DND-41 (cell line): ENCODE measurements around the gene NUTM2B.
"Not testable (repeated sequence)": the region's sequence is repeated elsewhere in the genome, so short reads cannot be mapped to it uniquely, and the experiment has no call there.

Experiments used
- ATAC-seq: fragments of 200-7000 bp; cut with Tn5 transposase; 3 replicates; pipeline ENCODE4 v1.9.1; 2021; ENCODE audit warnings: low read depth; ENCODE audit not compliant: insufficient read depth
- DNase-seq: peaks from one replicate; pipeline ENCODE4 v3.0.0-alpha.2; 2020
- H2AFZ ChIP-seq: 2 replicates; pipeline ENCODE4 v1.6.0; 2012; ENCODE audit warnings: low read depth, low read length
- H3K27ac ChIP-seq: 2 replicates; pipeline ENCODE4 v1.5.1; 2012; ENCODE audit warnings: low read length, inconsistent platforms
- H3K27me3 ChIP-seq: fragments of 200-600 bp; sonication (generic); 2 replicates; pipeline ENCODE4 v1.6.0; 2012; ENCODE audit warnings: low read length, mild to moderate bottlenecking, inconsistent platforms; ENCODE audit not compliant: insufficient read depth, poor library complexity
- H3K36me3 ChIP-seq: 2 replicates; pipeline ENCODE4 v1.5.1; 2012; ENCODE audit warnings: low read length, inconsistent platforms; ENCODE audit not compliant: insufficient read depth
- H3K4me1 ChIP-seq: 2 replicates; pipeline ENCODE4 v1.5.1; 2012; ENCODE audit warnings: mild to moderate bottlenecking, low read length; ENCODE audit not compliant: insufficient read depth
- H3K4me2 ChIP-seq: 2 replicates; pipeline ENCODE4 v1.6.0; 2012; ENCODE audit warnings: mild to moderate bottlenecking, moderate library complexity, low read length, inconsistent platforms; ENCODE audit not compliant: insufficient read depth
- H3K4me3 ChIP-seq, 2 experiments: fragments of 200-600 bp in 1 of 2; shearing (Covaris generic) in 1 of 2; 2 replicates each; pipeline ENCODE4 v1.5.1; 2012 to 2016; ENCODE audit warnings: inconsistent platforms in 2 of 2, low read length in 2 of 2, mild to moderate bottlenecking in 2 of 2, low read depth in 1 of 2, moderate library complexity in 1 of 2
- H3K79me2 ChIP-seq: 2 replicates; pipeline ENCODE4 v1.6.0; 2012; ENCODE audit warnings: low read length, inconsistent platforms; ENCODE audit not compliant: insufficient read depth
- H3K9ac ChIP-seq: 2 replicates; pipeline ENCODE4 v1.6.0; 2012; ENCODE audit warnings: low read depth, mild to moderate bottlenecking, inconsistent platforms, low read length, moderate library complexity
- H3K9me3 ChIP-seq: 2 replicates; pipeline ENCODE4 v1.5.1; 2012; ENCODE audit warnings: low read length, moderate library complexity, mild to moderate bottlenecking, inconsistent platforms; ENCODE audit not compliant: insufficient read depth, severe bottlenecking
- H4K20me1 ChIP-seq: 2 replicates; pipeline ENCODE4 v1.6.0; 2012; ENCODE audit warnings: low read length; ENCODE audit not compliant: insufficient read depth

The NUTM2B gene, protein sequence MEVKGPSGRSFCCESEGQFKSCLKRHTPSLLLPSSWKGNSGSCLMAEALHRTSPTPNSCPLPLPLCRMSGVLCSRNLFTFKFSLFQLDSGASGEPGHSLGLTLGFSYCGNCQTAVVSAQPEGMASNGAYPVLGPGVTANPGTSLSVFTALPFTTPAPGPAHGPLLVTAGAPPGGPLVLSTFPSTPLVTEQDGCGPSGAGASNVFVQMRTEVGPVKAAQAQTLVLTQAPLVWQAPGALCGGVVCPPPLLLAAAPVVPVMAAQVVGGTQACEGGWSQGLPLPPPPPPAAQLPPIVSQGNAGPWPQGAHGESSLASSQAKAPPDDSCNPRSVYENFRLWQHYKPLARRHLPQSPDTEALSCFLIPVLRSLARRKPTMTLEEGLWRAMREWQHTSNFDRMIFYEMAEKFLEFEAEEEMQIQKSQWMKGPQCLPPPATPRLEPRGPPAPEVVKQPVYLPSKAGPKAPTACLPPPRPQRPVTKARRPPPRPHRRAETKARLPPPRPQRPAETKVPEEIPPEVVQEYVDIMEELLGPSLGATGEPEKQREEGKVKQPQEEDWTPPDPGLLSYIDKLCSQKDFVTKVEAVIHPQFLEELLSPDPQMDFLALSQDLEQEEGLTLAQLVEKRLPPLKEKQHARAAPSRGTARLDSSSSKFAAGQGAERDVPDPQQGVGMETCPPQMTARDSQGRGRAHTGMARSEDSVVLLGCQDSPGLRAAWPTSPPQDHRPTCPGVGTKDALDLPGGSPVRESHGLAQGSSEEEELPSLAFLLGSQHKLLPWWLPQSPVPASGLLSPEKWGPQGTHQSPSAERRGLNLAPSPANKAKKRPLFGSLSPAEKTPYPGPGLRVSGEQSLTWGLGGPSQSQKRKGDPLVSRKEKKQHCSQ

DNA sequence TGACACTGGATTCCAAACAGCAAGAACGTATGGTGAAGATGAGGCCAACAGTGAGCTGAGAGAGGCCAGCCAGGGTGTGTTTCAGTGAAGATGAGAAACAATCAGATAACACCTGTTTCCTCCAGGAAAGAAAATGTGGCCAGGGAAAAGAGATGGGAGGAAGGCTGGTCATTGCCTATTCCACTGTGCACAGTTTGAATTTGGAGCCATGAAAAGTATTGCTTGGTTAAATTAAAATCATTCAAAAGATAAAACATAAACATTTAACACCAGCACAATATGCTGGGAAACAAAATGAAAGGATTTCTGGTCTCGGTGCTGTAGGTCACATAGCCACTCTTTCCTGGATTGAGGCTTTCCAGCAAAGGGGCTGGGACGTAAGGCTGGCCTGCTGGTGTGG lies at the start of gene NUTM2B:
TSS of gene NUTM2B (plus strand) at position 301 of the 400 bp plus-strand sequence. CDS start 383 bp downstream, outside the sequence.
- not testable (repeated sequence) for H2AFZ ChIP-seq, H3K4me2 ChIP-seq, H3K4me3 ChIP-seq, H3K9ac ChIP-seq, H3K4me1 ChIP-seq, H3K9me3 ChIP-seq, H4K20me1 ChIP-seq, H3K36me3 ChIP-seq, H3K79me2 ChIP-seq, H3K27ac ChIP-seq, ATAC-seq, DNase-seq, H3K27me3 ChIP-seq

DNA sequence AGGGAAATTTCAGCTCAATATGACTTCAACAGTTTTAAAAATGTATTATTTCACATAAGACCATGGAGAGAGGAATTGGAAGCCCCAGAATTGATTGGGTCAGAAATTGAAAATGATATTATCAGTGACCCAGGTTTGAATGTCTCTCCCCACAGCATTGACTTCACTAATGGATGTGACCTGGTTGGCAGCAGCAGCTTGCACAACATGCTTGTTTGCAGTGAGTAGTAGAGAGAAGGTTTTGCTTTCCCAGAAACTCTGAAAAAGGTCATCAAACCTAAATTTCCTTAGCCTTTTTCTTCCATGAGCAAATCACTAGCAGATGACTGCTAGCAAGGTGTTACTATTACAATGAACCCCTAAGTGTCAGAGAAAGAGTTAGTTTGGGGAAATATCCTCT lies 39.7 kb upstream of the NUTM2B start:
- not testable (repeated sequence) for H3K4me2 ChIP-seq, H3K27ac ChIP-seq, H3K4me1 ChIP-seq, ATAC-seq, DNase-seq, H4K20me1 ChIP-seq, H2AFZ ChIP-seq, H3K9me3 ChIP-seq, H3K79me2 ChIP-seq, H3K36me3 ChIP-seq, H3K27me3 ChIP-seq, H3K4me3 ChIP-seq, H3K9ac ChIP-seq

GRCh38 chr10:79664686-79665085 lies 38.3 kb upstream of the NUTM2B start:
- H3K36me3 ChIP-seq, H4K20me1 ChIP-seq, H3K4me1 ChIP-seq, H3K79me2 ChIP-seq, H3K4me3 ChIP-seq, H3K27ac ChIP-seq, DNase-seq, H3K27me3 ChIP-seq, ATAC-seq, H2AFZ ChIP-seq, H3K4me2 ChIP-seq, H3K9ac ChIP-seq, H3K9me3 ChIP-seq: not testable (repeated sequence)

GRCh38 chr10:79669248-79669788 lies 33.7 kb upstream of the NUTM2B start:
- H3K79me2 ChIP-seq, H3K4me1 ChIP-seq, H3K4me2 ChIP-seq, H4K20me1 ChIP-seq, H2AFZ ChIP-seq, ATAC-seq, H3K4me3 ChIP-seq, H3K9me3 ChIP-seq, H3K36me3 ChIP-seq, DNase-seq, H3K27ac ChIP-seq, H3K27me3 ChIP-seq, H3K9ac ChIP-seq: not testable (repeated sequence)

DNA sequence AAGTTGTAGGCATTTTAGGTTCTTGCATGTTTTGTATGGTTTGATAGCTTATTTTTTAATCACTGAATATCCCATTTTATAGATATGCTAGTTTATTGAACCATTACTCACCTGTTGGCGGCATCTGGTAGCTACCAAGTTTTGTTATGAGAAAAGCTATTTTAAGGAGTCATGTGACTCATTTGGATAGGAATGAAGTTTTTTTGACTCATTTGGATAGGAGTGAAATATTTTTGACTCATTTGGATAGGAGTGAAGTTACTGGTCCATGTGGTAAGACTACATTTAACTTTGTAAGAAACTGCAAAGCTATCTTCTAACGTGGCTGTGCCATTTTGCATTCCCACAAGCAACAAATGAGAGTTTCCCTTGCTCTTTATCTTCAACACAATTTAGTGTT lies 28.1 kb upstream of the NUTM2B start:
- H3K9ac ChIP-seq, DNase-seq, H3K27ac ChIP-seq, H3K9me3 ChIP-seq, H3K4me3 ChIP-seq, H3K4me2 ChIP-seq, H3K36me3 ChIP-seq, H3K79me2 ChIP-seq, ATAC-seq, H3K4me1 ChIP-seq, H3K27me3 ChIP-seq, H4K20me1 ChIP-seq, H2AFZ ChIP-seq: not testable (repeated sequence)

DNA sequence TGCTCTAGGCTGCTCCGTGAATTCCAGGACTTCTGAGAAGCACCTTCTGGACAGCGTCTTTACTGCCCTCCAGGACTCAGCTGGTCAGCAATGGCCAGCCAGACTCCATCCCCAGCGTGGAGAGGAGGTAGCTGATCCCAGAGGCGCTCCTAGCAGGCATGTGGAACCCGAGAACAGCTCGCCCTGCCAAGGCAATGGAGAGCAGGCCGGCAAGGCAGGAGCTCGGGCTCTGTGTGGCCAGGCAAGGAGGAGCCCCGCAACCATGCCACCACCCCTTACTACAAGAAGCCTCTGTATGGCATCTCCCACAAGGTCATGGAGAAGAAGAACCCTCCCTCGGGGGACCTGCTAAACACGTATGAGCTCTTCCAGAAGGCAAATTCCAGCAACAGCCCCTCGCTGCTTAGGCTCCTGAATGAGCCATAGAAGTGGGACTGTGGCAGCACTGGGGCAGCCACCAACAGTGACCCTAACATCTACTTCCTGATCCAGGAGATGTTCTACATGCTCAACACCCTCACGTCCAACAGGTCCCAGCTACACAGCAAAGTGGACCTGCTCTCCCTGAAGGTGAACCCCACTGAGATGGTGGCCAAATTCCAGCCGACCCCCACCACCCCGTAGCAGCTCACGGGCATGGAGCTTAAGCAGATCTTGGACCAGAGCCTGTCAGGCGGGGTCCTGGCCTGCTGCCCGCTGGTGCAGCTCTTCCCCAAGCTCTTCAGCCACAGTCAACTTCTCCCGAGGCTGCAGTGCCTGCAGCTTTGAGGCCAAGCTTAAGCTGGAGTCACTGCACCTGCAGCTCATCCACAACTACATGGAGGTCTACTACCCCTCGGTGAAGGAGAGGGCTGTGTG lies 19.8 kb upstream of the NUTM2B start:
- H4K20me1 ChIP-seq, H3K27me3 ChIP-seq, DNase-seq, H3K4me1 ChIP-seq, H3K36me3 ChIP-seq, H2AFZ ChIP-seq, ATAC-seq, H3K9ac ChIP-seq, H3K4me2 ChIP-seq, H3K79me2 ChIP-seq, H3K27ac ChIP-seq, H3K9me3 ChIP-seq, H3K4me3 ChIP-seq: not testable (repeated sequence)

- ATAC-seq, result not testable (repeated sequence)
Observed at GRCh38 chr10:79683884-79684720, 18.9 kb upstream of the NUTM2B start.

More at GRCh38 chr10:79683884-79684720, 18.9 kb upstream of the NUTM2B start:
- H3K36me3 ChIP-seq, H3K79me2 ChIP-seq, H3K9me3 ChIP-seq, H3K4me1 ChIP-seq, H3K9ac ChIP-seq, DNase-seq, H4K20me1 ChIP-seq, H3K27me3 ChIP-seq, H3K27ac ChIP-seq, H3K4me2 ChIP-seq, H3K4me3 ChIP-seq, H2AFZ ChIP-seq: not testable (repeated sequence)
